Omental fat pad (tissue), 4 donors: ENCODE data around the gene DPYD. TPM values are rescaled to one million over a fixed set of nuclear protein-coding genes. Genes with fewer than 3 reads are reported as not detected.

Experiments
- ATAC-seq: fragments of 150-250 bp; one replicate; pipeline ENCODE4 v1.9.1; 2016; ENCODE audit warnings: mild to moderate bottlenecking, moderate library complexity; ENCODE audit not compliant: low FRiP score
- DNase-seq: peaks from one replicate; pipeline ENCODE4 v3.0.0-alpha.2; 2019; ENCODE audit warnings: low spot score
- CTCF ChIP-seq, 3 donors: fragments of 450-650 bp; IDR thresholded peaks; one replicate each; pipeline ENCODE4 v1.5.1; 2016 to 2017; ENCODE audit warnings: antibody characterized with exemption in 3 of 3, mild to moderate bottlenecking in 3 of 3, moderate library complexity in 2 of 3
- total RNA-seq, 4 donors: library from RNA; depleted of rRNA; stranded (reverse); fragments of >200 nt; gene quantifications; one replicate each; pipeline ENCODE4 v1.1.0, GENCODE V29; 2016

The DPYD gene
- total RNA-seq, 4 donors from 2014 or later = 52.5 to 86.4 (median 60.3) TPM

DNA sequence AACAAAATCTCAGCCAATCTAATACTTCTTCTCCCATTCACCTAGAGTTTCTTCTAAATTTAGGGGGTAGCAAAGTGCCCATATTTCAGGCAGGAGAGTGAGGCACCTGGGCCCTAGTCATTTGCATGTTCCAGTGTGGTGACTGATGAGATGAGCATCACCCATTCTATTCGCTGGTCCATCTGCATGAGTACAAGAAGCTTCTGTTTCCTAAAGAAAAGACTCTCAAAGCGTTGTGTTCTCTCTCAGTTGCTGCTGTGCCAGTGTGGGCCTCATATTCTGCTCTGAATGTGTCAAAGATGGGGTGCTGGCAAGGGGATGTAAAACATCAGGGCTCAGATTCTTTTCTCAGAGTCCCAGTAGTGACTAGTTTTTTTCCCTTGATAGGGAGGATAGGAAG lies 16.1 kb upstream of the DPYD start:
- no peak for ATAC-seq
- TF ChIP-seq CTCF (IDR thresholded peaks at IDR 0.05) = no peak
- no peak for DNase-seq

GRCh38 chr1:97934491-97934890 lies 13.7 kb upstream of the DPYD start:
- TF ChIP-seq CTCF (IDR thresholded peaks at IDR 0.05) = no peak
- no peak for ATAC-seq
- no peak for DNase-seq

DNA sequence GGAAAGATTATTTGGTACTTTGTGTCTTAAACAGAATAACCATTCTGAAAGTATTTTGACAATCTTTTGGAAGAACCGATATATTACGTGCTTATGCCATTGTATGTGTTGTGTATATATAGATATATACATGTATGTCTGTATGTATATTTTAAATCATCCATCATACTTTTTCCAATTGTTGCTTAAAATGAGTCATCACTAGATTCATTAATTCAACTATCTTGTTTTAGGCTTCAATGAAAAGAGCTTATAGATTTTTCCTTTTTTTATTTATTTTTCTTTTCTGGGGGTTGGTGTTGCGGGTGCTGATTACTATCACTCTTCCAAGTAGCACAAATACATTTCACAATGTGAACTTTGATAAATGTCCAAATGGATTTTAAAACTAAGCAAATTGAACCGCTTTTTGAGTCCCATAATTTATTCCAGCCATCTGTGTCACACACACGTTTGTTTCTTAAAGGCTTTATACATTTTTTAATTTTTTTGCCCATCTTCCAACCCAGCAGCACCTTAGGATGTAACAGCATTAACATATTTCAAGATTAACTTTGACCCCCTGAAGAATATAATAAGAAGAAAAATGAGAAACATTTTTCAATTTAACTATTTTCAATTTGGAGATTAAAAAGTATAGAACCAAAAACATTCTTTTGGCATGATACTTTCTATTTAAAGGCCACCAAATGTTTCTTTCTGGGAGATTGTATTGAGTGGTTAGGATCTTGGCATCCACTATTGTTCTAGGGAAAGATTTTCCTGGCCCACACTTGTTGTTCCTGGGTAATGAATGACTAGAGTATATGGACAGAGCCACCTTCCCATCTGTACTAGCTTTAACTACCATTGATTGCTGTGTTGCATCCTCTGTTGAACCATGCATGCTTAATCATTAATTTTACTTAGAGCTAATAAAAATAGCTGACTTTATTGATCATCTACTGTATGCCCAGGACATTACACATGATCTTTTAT lies 9.3 kb upstream of the DPYD start:
- TF ChIP-seq CTCF (IDR thresholded peaks at IDR 0.05) = no peak
- no peak for ATAC-seq
- no peak for DNase-seq

DNA sequence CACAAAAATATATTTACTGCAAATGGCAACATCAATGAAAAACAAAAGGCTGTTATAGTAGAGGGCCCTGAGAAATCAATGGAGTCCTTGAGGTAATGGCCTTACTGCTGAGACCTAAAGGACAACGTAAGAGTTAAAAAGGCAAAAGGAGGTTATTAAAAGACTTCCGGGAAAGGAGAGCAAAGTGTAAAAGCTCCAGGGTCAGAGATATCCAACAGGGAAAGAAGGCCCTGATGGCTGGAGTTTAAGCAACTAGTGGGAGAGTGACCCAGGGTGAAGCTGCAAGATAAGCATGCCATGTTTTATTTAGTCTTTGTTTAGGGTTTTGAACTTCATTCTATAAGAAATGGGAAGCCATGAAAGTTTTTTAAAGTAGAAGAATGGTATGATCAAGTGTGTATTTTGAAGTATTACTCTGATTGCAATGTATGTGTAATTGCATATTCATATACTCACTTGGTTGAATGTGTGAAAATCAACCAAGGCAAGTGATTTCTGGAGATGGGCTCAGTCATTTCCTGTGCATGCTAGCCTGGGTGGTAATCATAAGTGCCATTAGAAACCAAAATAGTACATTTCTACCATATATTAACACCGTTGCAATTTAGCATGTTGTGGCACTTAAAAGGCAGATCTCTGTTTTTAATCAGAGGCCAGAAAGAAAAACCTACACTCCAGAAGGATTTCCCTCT lies 5.3 kb upstream of the DPYD start:
- no peak for ATAC-seq
- DNase-seq = no peak
- no peak for TF ChIP-seq CTCF (IDR thresholded peaks at IDR 0.05)

DNA sequence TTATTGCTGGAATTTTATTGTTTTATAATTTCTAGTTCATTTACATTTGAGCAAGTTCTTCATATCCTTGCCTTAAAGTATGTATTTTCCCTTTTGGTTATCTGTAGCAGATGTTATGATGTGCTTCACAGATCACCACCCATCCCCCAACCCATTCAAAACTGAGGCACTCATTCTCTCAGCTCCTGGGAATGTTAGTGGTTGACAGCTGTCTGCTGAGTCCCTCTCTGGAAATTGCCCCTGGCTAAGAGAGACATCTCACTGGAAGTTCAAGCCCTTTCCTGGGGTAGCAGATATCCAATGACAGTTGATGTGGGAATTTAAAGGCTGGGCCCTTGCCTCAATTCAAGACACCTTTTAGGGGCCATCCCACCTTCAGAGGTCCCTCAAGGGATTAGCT lies 4.3 kb upstream of the DPYD start:
- DNase-seq = no peak
- ATAC-seq = no peak
- no peak for TF ChIP-seq CTCF (IDR thresholded peaks at IDR 0.05)

GRCh38 chr1:97923811-97924210 lies 3.0 kb upstream of the DPYD start:
- ATAC-seq = no peak
- DNase-seq = no peak
- no peak for TF ChIP-seq CTCF (IDR thresholded peaks at IDR 0.05)
